ENCODE data around the gene SH3RF3. TPM values are rescaled to one million over a fixed set of nuclear protein-coding genes. Genes with fewer than 3 reads are reported as not detected.
"Not testable (repeated sequence)": the region's sequence is repeated elsewhere in the genome, so short reads cannot be mapped to it uniquely, and the experiment has no call there.

Gene SH3RF3
- total RNA-seq, 1 donor from 2014 or later, result 7.4 TPM

- DNase-seq, result peak; percentile 51
- peaks cover 22% of the 10 kb centered on the region for H3K4me1 ChIP-seq
- no peak overlapping the region for H3K4me3 ChIP-seq
- no peak for TF ChIP-seq CTCF (IDR thresholded peaks at IDR 0.05)
- intact Hi-C loops (cut with DNase I), result no loop called here
- no peaks in the 10 kb centered on the region for H3K9me3 ChIP-seq
- no peaks in the 10 kb centered on the region for H3K36me3 ChIP-seq
- peak overlapping the region; percentile 49 for H3K27ac ChIP-seq
- no peak for ATAC-seq
- no peaks in the 10 kb centered on the region for H3K27me3 ChIP-seq
Observed at GRCh38 chr2:109217362-109218086, 88.5 kb downstream of the SH3RF3 start.

GRCh38 chr2:109218087-109218791 lies 89.2 kb downstream of the SH3RF3 start:
- Histone ChIP-seq H3K4me1 (peaks cover 22% of the 10 kb centered on the region), H3K36me3 (no peaks in the 10 kb centered on the region), H3K9me3 (no peaks in the 10 kb centered on the region), H3K27ac (peak overlapping the region; percentile 49), H3K4me3 (no peak overlapping the region), H3K27me3 (no peaks in the 10 kb centered on the region)
- no peak for TF ChIP-seq CTCF (IDR thresholded peaks at IDR 0.05)
- ATAC-seq, result no peak
- no peak for DNase-seq
- intact Hi-C loops (cut with DNase I), result no loop called here

- DNase-seq, result no peak
- intact Hi-C loops (cut with DNase I), result no loop called here
- no peaks in the 10 kb centered on the region for H3K36me3 ChIP-seq
- no peak overlapping the region for H3K27ac ChIP-seq
- no peaks in the 10 kb centered on the region for H3K27me3 ChIP-seq
- ATAC-seq, result no peak
- no peak overlapping the region for H3K4me3 ChIP-seq
- no peaks in the 10 kb centered on the region for H3K9me3 ChIP-seq
- H3K4me1 ChIP-seq, result peaks cover 22% of the 10 kb centered on the region
- no peak for TF ChIP-seq CTCF (IDR thresholded peaks at IDR 0.05)
Observed at GRCh38 chr2:109218792-109219126, 89.8 kb downstream of the SH3RF3 start.

GRCh38 chr2:109220860-109221259 lies 91.9 kb downstream of the SH3RF3 start:
- DNase-seq, result no peak
- ATAC-seq, result no peak
- Histone ChIP-seq H3K27ac (no peak overlapping the region), H3K27me3 (no peaks in the 10 kb centered on the region), H3K4me1 (peaks cover 13% of the 10 kb centered on the region), H3K36me3 (no peaks in the 10 kb centered on the region), H3K9me3 (no peaks in the 10 kb centered on the region), H3K4me3 (no peak overlapping the region)
- no peak for TF ChIP-seq CTCF (IDR thresholded peaks at IDR 0.05)
- intact Hi-C loops (cut with DNase I), result no loop called here

GRCh38 chr2:109221316-109221715 lies 92.3 kb downstream of the SH3RF3 start:
- H3K9me3 ChIP-seq; H3K4me3 ChIP-seq; H3K27ac ChIP-seq; DNase-seq; H3K36me3 ChIP-seq; ATAC-seq; intact Hi-C loops (cut with DNase I); H3K27me3 ChIP-seq: not testable (repeated sequence)
- peaks cover 16% of the 10 kb centered on the region for H3K4me1 ChIP-seq

- ATAC-seq (no peak), DNase-seq (peak; percentile 43)
- Histone ChIP-seq H3K4me3 (no peak overlapping the region), H3K4me1 (peaks cover 14% of the 10 kb centered on the region), H3K27me3 (no peaks in the 10 kb centered on the region), H3K27ac (no peak overlapping the region), H3K9me3 (no peaks in the 10 kb centered on the region), H3K36me3 (no peaks in the 10 kb centered on the region)
- TF ChIP-seq CTCF (IDR thresholded peaks at IDR 0.05), result no peak
- intact Hi-C loops (cut with DNase I), result no loop called here
Observed at GRCh38 chr2:109222422-109222821, 93.4 kb downstream of the SH3RF3 start.
